ENCODE measurements around the gene GALNT8. TPM values are rescaled to one million over a fixed set of nuclear protein-coding genes. Genes with fewer than 3 reads are reported as not detected.

GALNT8 gene
- total and polyA plus RNA-seq, 2 of the 8 experiments (the other 6 are each of a cell fraction or from before 2014, with no cell fraction given), result 4.7 to 8.3 TPM

DNA sequence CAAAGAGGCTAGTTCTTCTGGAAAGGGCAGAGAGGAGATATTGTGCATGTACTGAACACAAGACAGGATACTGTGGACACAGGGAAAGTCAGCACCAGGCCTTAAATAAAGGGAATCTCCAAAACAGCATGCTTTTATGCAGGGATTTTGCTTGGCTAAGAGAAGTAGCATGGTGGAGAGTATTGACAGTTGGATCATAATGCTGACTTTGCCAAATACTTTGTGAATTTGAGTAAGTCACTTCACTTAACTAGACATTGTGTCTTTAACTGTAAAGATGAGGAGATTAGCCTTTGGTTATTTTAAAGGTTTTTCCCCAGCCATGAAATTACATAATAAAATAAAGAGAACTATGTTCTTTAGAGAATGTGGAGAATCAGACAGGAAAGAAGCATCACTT is 24.5 kb downstream of the GALNT8 start:
- Histone ChIP-seq H3K4me3 (ENCODE audit: extremely low read depth in 1 of 4, insufficient read depth in 2 of 4, low read depth in 3 of 4, low read length in 4 of 4) (no peak overlapping the region), H3K4ac (replicated peaks; ENCODE audit: insufficient read length, low read depth, low read length) (no peak overlapping the region), H3K9ac (replicated peaks in 1 of 4; ENCODE audit: extremely low read depth in 1 of 4, low read depth in 3 of 4, low read length in 3 of 4) (no peak overlapping the region), H3K4me2 (ENCODE audit: insufficient read depth in 1 of 2, low read depth in 2 of 2, low read length in 2 of 2) (no peak overlapping the region), H3K14ac (ENCODE audit: insufficient read length) (no peak overlapping the region), H3K18ac (ENCODE audit: extremely low read depth, low read length) (no peak overlapping the region), H3K27ac (ENCODE audit: low read depth, low read length) (no peak overlapping the region), H3K79me2 (ENCODE audit: control insufficient read depth in 1 of 2, insufficient read depth in 2 of 2, low read length in 2 of 2) (no peaks in the 10 kb centered on the region), H2BK20ac (ENCODE audit: low read length) (no peak overlapping the region), H3K27me3 (replicated peaks in 1 of 4; ENCODE audit: control insufficient read depth in 3 of 4, extremely low read depth in 1 of 4, insufficient read depth in 3 of 4, low read length in 3 of 4) (no peaks in the 10 kb centered on the region), H3K36me3 (ENCODE audit: control insufficient read depth in 2 of 4, insufficient read depth in 4 of 4, low read length in 3 of 4) (peaks cover 0 to 3% (median 0%) of the 10 kb centered on the region in 4 experiments; a peak in 3 of 8 replicates), H2AK5ac (ENCODE audit: low read depth, low read length) (no peak overlapping the region), H4K8ac (ENCODE audit: extremely low read depth, insufficient read depth, low read length) (no peak overlapping the region), H3K56ac (replicated peaks; ENCODE audit: insufficient read length, low read depth, low read length) (no peak overlapping the region), H2BK12ac (ENCODE audit: low read depth, low read length) (no peak overlapping the region), H3K23ac (ENCODE audit: insufficient read length) (no peak overlapping the region), H3K79me1 (ENCODE audit: low read depth, low read length) (no peaks in the 10 kb centered on the region), H3K4me1 (replicated peaks in 1 of 4; ENCODE audit: control insufficient read depth in 3 of 4, insufficient read depth in 4 of 4, low read length in 3 of 4) (no peaks in the 10 kb centered on the region), H2BK15ac (ENCODE audit: low read length) (no peak overlapping the region), H4K5ac (ENCODE audit: insufficient read length, low read depth, low read length) (no peak overlapping the region), H3K9me3 (ENCODE audit: insufficient read depth in 2 of 2, low read depth in 1 of 2, low read length in 1 of 2) (no peaks in the 10 kb centered on the region), H3K23me2 (ENCODE audit: low read depth, low read length) (no peaks in the 10 kb centered on the region; the same call in 1 of the 2 replicates), H2BK5ac (ENCODE audit: low read depth, low read length) (no peak overlapping the region), H4K20me1 (replicated peaks in 1 of 2; ENCODE audit: control insufficient read depth in 1 of 2, insufficient read depth in 2 of 2, low read length in 2 of 2) (peaks cover 0 to 2% of the 10 kb centered on the region in 2 experiments), H2AFZ (ENCODE audit: low read length) (no peak overlapping the region), H2BK120ac (replicated peaks; ENCODE audit: low read depth, low read length) (no peak overlapping the region), H4K91ac (replicated peaks; ENCODE audit: insufficient read length, low read length) (no peak overlapping the region)
- FAIRE-seq, result no peak
- ChIA-PET CTCF (ENCODE audit: partially characterized antibody) (interaction anchor here (0.8 to 0.9 kb wide), 2 partner anchors 9 to 140 kb away, joined by 3 read pairs; no protein-coding TSS in a partner anchor), POLR2A (ENCODE audit: partially characterized antibody) (no interaction called here)
- no peak for DNase-seq (ENCODE audit: low read depth in 1 of 2, low spot score in 2 of 2)
- TF ChIP-seq TBP (IDR thresholded peaks at IDR 0.05; ENCODE audit: low read depth, low read length), result no peak
- TF ChIP-seq JUND (IDR thresholded peaks at IDR 0.05; ENCODE audit: low read length), result no peak

Measured in H1 (cell line).